Liver (tissue), 9 donors: Measurements from ENCODE around the gene DTD1. TPM values are rescaled to one million over a fixed set of nuclear protein-coding genes. Genes with fewer than 3 reads are reported as not detected.

Source experiments
- DNase-seq: peaks from one replicate; pipeline ENCODE4 v3.0.0-alpha.2; 2017; ENCODE audit warnings: low spot score
- H3K27ac ChIP-seq, 2 donors: one replicate each; pipeline ENCODE4 v1.7.0; 2013; ENCODE audit warnings: inconsistent platforms in 2 of 2, low read length in 2 of 2, control low read depth in 1 of 2, low read depth in 1 of 2, mild to moderate bottlenecking in 1 of 2
- H3K27me3 ChIP-seq, 4 donors: one replicate each; pipeline versions ENCODE4 v1.6.1 to v1.7.0; 2013; ENCODE audit warnings: low read length in 3 of 4, inconsistent platforms in 1 of 4, mild to moderate bottlenecking in 1 of 4, moderate library complexity in 1 of 4; ENCODE audit not compliant: control insufficient read depth in 4 of 4, insufficient read depth in 4 of 4
- H3K36me3 ChIP-seq, 4 donors: one replicate each; pipeline versions ENCODE4 v1.6.1 to v1.7.0; 2013; ENCODE audit warnings: low read length in 3 of 4, mild to moderate bottlenecking in 3 of 4, low read depth in 1 of 4, moderate library complexity in 1 of 4; ENCODE audit not compliant: control insufficient read depth in 4 of 4, insufficient read depth in 3 of 4
- H3K4me1 ChIP-seq, 4 donors: one replicate each; pipeline versions ENCODE4 v1.6.1 to v1.7.0; 2013; ENCODE audit warnings: low read length in 3 of 4, mild to moderate bottlenecking in 3 of 4, moderate library complexity in 1 of 4; ENCODE audit not compliant: control insufficient read depth in 4 of 4, insufficient read depth in 4 of 4
- H3K4me3 ChIP-seq, 3 donors: one replicate each; pipeline versions ENCODE4 v1.6.1 to v1.7.0; 2013; ENCODE audit warnings: low read length in 3 of 3, control low read depth in 1 of 3, low read depth in 1 of 3, mild to moderate bottlenecking in 1 of 3
- H3K9ac ChIP-seq, 2 donors: one replicate each; pipeline ENCODE4 v1.7.0; 2013; ENCODE audit warnings: low read length in 2 of 2, mild to moderate bottlenecking in 2 of 2, moderate library complexity in 2 of 2, control low read depth in 1 of 2, low read depth in 1 of 2
- H3K9me3 ChIP-seq, 4 donors: one replicate each; pipeline versions ENCODE4 v1.6.1 to v1.7.0; 2013; ENCODE audit warnings: low read length in 3 of 4; ENCODE audit not compliant: control insufficient read depth in 4 of 4
- EGR1 ChIP-seq, 2 donors: IDR thresholded peaks; 2 replicates each; pipeline ENCODE4 v1.6.1; 2016 to 2018; ENCODE audit warnings: antibody characterized with exemption in 2 of 2, low read depth in 2 of 2
- FOXA1 ChIP-seq: IDR thresholded peaks from 2 replicates; pipeline ENCODE4 v1.6.1; 2016; ENCODE audit warnings: antibody characterized with exemption
- FOXA2 ChIP-seq: IDR thresholded peaks from 2 replicates; pipeline ENCODE4 v1.6.1; 2016; ENCODE audit warnings: antibody characterized with exemption
- GABPA ChIP-seq, 2 donors: IDR thresholded peaks in 1 of 2; conservative IDR thresholded peaks in 1 of 2; 2 replicates each; pipeline ENCODE4 v1.6.1; 2016; ENCODE audit warnings: antibody characterized with exemption in 2 of 2, mild to moderate bottlenecking in 1 of 2, moderate library complexity in 1 of 2
- HNF4A ChIP-seq, 2 donors: conservative IDR thresholded peaks; 2 replicates each; pipeline ENCODE4 v1.6.1; 2016; ENCODE audit warnings: antibody characterized with exemption in 2 of 2, mild to moderate bottlenecking in 2 of 2
- JUND ChIP-seq, 2 donors: IDR thresholded peaks; 2 replicates each; pipeline ENCODE4 v1.6.1; 2016; ENCODE audit warnings: antibody characterized with exemption in 2 of 2
- RAD21 ChIP-seq, 2 donors: IDR thresholded peaks; 2 replicates each; pipeline ENCODE4 v1.6.1; 2016; ENCODE audit warnings: antibody characterized with exemption in 2 of 2, mild to moderate bottlenecking in 2 of 2
- RXRA ChIP-seq, 2 donors: IDR thresholded peaks; 2 replicates each; pipeline ENCODE4 v1.6.1; 2017 to 2018; ENCODE audit warnings: antibody characterized with exemption in 2 of 2, mild to moderate bottlenecking in 1 of 2
- TAF1 ChIP-seq: conservative IDR thresholded peaks from 2 replicates; pipeline ENCODE4 v1.6.1; 2016; ENCODE audit warnings: antibody characterized with exemption, mild to moderate bottlenecking
- YY1 ChIP-seq: IDR thresholded peaks from 2 replicates; pipeline ENCODE4 v1.6.1; 2016; ENCODE audit warnings: antibody characterized with exemption, mild to moderate bottlenecking
- WGBS: extraction: QIAGEN DNeasy Blood & Tissue Kit; methylation state at CpG from one replicate; pipeline ENCODE4 v1.1.7; 2013; 5-methylcytosine and 5-hydroxymethylcytosine counted together
- polyA plus RNA-seq, 2 donors: library from polyadenylated mRNA; stranded (reverse) in 1 of 2; unstranded in 1 of 2; fragments of 200-250 nt in 1 of 2; fragments of >200 nt in 1 of 2; fragmentation: Nextera tagmentation in 1 of 2; extraction: Ambion mirVana in 1 of 2; gene quantifications; one replicate each; pipeline versions ENCODE4 v1.2.1 to v1.2.3, GENCODE V29; 2013 to 2015
- total RNA-seq, 2 donors: library from RNA; depleted of rRNA; stranded (reverse); fragments of >200 nt; gene quantifications; one replicate each; pipeline ENCODE4 v1.2.3, GENCODE V29; 2014
- TF ChIP-seq, protein P1 (sequence below): IDR thresholded peaks from 2 replicates; pipeline ENCODE4 v1.6.1; 2016; ENCODE audit warnings: antibody characterized with exemption
- TF ChIP-seq, protein P2 (sequence below): fragments of 150-350 bp; IDR thresholded peaks from 2 replicates; pipeline ENCODE4 v1.5.1; 2017; ENCODE audit warnings: improper control_type of control experiment, low read depth, low read length; ENCODE audit not compliant: missing input control
- TF ChIP-seq, protein P3 (sequence below): IDR thresholded peaks from 2 replicates; pipeline ENCODE4 v1.6.1; 2016; ENCODE audit warnings: antibody characterized with exemption
- TF ChIP-seq, protein P4 (sequence below): IDR thresholded peaks from 2 replicates; pipeline ENCODE4 v1.6.1; 2016; ENCODE audit warnings: antibody characterized with exemption, mild to moderate bottlenecking
- TF ChIP-seq, protein P5 (sequence below): IDR thresholded peaks from 2 replicates; pipeline ENCODE4 v1.6.1; 2016; ENCODE audit warnings: antibody characterized with exemption
- donor health status: healthy.
- donor health status: healthy.
- donor health status: healthy.
- donor health status: healthy.
- donor health status: healthy.

Gene DTD1
- total and polyA plus RNA-seq, 4 donors = 7.8 to 11.3 (median 10.1) TPM

DNA sequence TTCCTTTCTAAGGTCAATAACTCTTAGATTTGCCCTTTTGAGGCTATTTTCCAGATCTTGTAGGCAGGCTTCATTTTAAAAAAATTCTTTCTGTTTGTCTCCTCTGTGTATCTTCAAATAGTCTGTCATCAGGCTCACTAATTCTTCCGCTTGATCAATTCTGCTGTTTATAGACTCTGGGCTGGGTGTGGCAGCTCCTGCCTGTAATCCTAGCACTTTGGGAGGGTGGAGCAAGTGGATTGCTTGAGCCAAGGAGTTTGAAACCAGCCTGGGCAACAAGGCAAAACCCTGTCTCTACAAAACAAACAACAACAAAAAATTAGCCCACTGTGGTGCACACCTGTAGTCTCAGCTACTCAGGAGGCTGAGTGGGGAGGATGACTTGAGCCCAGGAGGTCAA, 185.7 kb downstream of the DTD1 start:
- TF ChIP-seq, protein P1, sequence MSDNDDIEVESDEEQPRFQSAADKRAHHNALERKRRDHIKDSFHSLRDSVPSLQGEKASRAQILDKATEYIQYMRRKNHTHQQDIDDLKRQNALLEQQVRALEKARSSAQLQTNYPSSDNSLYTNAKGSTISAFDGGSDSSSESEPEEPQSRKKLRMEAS = no peak
- TF ChIP-seq, protein P2, sequence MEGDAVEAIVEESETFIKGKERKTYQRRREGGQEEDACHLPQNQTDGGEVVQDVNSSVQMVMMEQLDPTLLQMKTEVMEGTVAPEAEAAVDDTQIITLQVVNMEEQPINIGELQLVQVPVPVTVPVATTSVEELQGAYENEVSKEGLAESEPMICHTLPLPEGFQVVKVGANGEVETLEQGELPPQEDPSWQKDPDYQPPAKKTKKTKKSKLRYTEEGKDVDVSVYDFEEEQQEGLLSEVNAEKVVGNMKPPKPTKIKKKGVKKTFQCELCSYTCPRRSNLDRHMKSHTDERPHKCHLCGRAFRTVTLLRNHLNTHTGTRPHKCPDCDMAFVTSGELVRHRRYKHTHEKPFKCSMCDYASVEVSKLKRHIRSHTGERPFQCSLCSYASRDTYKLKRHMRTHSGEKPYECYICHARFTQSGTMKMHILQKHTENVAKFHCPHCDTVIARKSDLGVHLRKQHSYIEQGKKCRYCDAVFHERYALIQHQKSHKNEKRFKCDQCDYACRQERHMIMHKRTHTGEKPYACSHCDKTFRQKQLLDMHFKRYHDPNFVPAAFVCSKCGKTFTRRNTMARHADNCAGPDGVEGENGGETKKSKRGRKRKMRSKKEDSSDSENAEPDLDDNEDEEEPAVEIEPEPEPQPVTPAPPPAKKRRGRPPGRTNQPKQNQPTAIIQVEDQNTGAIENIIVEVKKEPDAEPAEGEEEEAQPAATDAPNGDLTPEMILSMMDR = no peak
- Histone ChIP-seq H3K27me3 (peaks cover 0 to 6% (median 0%) of the 10 kb centered on the region in 4 donors), H3K27ac (no peak overlapping the region), H3K4me1 (no peaks in the 10 kb centered on the region), H3K9ac (no peak overlapping the region), H3K4me3 (no peak overlapping the region), H3K36me3 (no peaks in the 10 kb centered on the region), H3K9me3 (no peaks in the 10 kb centered on the region)
- DNase-seq = no peak
- WGBS = 67% methylated on average over 1 of the region's 1 CpG

DNA sequence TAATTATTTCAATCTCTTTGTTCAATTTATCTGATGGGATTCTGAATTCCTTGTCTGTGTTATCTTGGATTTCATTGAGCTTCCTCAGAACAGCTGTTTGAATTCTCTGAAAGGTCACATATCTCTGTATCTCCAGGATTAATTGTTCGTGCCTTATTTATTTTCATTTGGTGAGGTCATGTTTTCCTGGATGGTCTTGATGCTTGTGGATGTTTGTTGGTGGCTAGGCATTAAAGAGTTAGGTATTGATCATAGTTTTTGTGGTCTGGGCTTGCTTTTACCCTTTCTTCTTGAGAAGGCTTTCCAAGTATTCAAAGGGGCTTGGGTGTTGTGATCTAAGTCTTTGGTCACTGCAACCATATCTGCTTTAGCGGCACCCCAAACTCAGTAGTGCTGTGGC, 186.4 kb downstream of the DTD1 start:
- Histone ChIP-seq H3K36me3 (no peaks in the 10 kb centered on the region), H3K27me3 (peaks cover 0 to 6% (median 0%) of the 10 kb centered on the region in 4 donors), H3K9me3 (no peaks in the 10 kb centered on the region), H3K27ac (no peak overlapping the region), H3K9ac (no peak overlapping the region), H3K4me1 (no peaks in the 10 kb centered on the region), H3K4me3 (no peak overlapping the region)
- no peak for DNase-seq
- no peak for TF ChIP-seq TAF1
- TF ChIP-seq GABPA (IDR thresholded peaks at IDR 0.05 in 1 of 2, conservative IDR thresholded peaks at IDR 0.05 in 1 of 2) = no peak
- no peak for TF ChIP-seq YY1
- no peak for TF ChIP-seq FOXA1
- TF ChIP-seq, protein P2 = no peak
- no peak for TF ChIP-seq RXRA (IDR thresholded peaks at IDR 0.05)
- TF ChIP-seq RAD21 (IDR thresholded peaks at IDR 0.05) = no peak
- no peak for TF ChIP-seq EGR1 (IDR thresholded peaks at IDR 0.05; ENCODE audit: low read depth in 2 of 2)
- no peak for TF ChIP-seq HNF4A (conservative IDR thresholded peaks at IDR 0.05)
- TF ChIP-seq, protein P3, sequence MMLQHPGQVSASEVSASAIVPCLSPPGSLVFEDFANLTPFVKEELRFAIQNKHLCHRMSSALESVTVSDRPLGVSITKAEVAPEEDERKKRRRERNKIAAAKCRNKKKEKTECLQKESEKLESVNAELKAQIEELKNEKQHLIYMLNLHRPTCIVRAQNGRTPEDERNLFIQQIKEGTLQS = no peak
- TF ChIP-seq, protein P4, sequence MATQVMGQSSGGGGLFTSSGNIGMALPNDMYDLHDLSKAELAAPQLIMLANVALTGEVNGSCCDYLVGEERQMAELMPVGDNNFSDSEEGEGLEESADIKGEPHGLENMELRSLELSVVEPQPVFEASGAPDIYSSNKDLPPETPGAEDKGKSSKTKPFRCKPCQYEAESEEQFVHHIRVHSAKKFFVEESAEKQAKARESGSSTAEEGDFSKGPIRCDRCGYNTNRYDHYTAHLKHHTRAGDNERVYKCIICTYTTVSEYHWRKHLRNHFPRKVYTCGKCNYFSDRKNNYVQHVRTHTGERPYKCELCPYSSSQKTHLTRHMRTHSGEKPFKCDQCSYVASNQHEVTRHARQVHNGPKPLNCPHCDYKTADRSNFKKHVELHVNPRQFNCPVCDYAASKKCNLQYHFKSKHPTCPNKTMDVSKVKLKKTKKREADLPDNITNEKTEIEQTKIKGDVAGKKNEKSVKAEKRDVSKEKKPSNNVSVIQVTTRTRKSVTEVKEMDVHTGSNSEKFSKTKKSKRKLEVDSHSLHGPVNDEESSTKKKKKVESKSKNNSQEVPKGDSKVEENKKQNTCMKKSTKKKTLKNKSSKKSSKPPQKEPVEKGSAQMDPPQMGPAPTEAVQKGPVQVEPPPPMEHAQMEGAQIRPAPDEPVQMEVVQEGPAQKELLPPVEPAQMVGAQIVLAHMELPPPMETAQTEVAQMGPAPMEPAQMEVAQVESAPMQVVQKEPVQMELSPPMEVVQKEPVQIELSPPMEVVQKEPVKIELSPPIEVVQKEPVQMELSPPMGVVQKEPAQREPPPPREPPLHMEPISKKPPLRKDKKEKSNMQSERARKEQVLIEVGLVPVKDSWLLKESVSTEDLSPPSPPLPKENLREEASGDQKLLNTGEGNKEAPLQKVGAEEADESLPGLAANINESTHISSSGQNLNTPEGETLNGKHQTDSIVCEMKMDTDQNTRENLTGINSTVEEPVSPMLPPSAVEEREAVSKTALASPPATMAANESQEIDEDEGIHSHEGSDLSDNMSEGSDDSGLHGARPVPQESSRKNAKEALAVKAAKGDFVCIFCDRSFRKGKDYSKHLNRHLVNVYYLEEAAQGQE = no peak
- no peak for TF ChIP-seq FOXA2
- TF ChIP-seq JUND (IDR thresholded peaks at IDR 0.05) = no peak
- TF ChIP-seq, protein P1 = no peak
- TF ChIP-seq, protein P5, sequence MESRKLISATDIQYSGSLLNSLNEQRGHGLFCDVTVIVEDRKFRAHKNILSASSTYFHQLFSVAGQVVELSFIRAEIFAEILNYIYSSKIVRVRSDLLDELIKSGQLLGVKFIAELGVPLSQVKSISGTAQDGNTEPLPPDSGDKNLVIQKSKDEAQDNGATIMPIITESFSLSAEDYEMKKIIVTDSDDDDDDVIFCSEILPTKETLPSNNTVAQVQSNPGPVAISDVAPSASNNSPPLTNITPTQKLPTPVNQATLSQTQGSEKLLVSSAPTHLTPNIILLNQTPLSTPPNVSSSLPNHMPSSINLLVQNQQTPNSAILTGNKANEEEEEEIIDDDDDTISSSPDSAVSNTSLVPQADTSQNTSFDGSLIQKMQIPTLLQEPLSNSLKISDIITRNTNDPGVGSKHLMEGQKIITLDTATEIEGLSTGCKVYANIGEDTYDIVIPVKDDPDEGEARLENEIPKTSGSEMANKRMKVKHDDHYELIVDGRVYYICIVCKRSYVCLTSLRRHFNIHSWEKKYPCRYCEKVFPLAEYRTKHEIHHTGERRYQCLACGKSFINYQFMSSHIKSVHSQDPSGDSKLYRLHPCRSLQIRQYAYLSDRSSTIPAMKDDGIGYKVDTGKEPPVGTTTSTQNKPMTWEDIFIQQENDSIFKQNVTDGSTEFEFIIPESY = no peak
- WGBS = 79% methylated on average over 2 of the region's 2 CpGs
